Activated naive CD4-positive, alpha-beta T cell treated with anti-CD3 and anti-CD28 coated beads, Interleukin-2, amount 50 U/mL, for 16 hours (primary cell): Measurements from ENCODE around the gene FUT3.

Experiments used
- DNase-seq: peaks from one replicate; pipeline ENCODE4 v3.0.0-alpha.2; 2020

The FUT3 gene

DNA sequence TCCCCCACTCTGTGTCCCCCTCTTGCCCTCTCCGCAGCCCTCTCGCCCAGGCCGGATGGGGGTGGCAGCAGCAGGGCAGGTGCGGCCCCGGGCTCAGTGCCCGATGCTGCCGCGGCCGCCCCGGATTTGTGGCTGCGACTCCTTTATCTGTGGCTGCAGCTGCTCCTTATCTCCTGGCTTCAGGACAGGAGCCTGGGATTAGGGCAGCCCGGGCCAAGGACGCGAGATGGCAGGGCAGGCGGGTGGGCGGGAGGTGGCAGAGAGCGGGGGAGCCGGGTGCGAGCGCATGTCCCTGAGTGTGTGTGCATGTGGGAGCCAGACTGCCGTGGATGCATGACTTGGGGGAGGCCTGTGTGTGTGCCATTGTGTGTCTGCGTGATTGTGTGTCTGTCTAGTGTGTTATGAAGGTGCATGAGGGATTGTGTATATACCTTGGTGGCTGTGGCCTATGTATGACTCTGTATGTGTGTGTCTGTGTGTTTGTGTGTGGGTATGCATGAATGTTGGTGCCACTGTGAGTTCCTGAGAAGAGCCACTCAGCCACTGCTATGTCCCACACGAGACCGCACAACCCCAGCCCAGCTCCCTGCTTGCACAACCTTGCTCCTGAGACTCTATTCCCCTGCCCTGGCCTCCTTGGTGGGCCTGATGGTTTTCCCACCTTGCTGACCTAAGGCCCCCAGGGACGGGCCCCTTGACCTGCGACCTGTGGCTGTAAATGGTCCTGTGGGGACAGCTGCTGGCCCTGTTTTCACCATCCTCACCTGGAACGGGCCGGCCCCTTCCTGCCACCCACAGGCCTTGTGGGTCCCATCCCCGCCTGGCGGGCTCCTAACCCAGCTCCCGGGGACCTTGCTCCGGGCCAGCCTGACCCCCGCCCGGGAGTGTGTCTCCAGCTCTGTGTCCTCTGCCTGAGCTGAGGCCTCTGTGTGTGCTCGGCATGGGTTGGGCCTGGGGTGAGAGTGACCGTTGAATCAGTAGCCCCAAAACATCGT is 51.7 kb downstream of the FUT3 start:
- no peak for DNase-seq

- DNase-seq: no peak
Measured at GRCh38 chr19:5798244-5798643, 53.0 kb downstream of the FUT3 start.

DNA sequence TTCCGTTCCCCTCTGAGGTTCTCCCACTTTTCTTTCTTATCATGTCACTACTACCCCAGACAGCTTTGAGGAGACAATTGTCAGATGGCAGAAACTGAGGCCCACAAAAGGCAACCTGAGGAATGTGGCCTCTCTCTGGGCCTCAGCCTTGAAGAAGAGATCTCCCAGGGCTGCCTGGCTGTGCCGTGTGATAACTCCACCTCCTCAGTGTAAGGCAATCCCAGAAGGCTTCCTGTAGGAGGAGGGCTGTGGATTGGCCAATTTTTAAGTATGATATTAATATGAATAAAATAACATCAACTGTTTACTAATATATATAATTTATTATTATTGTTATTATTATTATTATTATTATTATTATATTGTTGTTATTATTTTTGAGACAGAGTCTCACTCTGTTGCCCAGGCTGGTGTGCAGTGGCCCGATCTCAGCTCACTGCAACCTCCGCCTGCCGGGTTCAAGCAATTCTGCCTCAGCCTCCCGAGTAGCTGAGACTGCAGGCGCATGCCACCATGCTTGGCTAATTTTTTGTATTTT is 55.8 kb downstream of the FUT3 start:
- no peak for DNase-seq

DNA sequence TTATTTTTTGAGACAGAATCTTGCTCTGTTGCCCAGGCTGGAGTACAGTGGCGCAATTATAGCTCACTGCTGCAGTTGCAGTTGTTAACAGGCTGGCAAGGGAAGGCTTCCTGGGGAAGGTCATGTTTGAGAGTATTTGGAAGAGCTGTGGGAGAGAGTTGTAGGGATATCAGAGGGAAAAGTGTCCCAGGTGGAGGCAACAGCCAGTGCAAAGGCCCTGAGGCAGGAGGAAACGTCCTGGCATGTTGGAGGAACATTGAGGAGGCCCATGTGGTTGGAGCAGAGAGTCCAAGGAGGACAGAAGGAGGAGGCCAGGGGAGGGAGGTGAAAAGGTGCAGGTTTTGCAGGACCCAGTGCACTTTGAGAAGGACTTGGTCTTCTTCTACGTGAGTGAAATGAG is 58.1 kb downstream of the FUT3 start:
- DNase-seq: no peak
